Measurements from ENCODE around the gene ADGRG2. TPM values are rescaled to one million over a fixed set of nuclear protein-coding genes. Genes with fewer than 3 reads are reported as not detected.

The ADGRG2 gene
- total and polyA plus RNA-seq, 3 donors from 2014 or later, result 5.0 to 17.2 (median 5.8) TPM

- H3K4me3 ChIP-seq, result no peak overlapping the region
- no peak for TF ChIP-seq POLR2A (IDR thresholded peaks at IDR 0.05)
- TF ChIP-seq, protein P1, sequence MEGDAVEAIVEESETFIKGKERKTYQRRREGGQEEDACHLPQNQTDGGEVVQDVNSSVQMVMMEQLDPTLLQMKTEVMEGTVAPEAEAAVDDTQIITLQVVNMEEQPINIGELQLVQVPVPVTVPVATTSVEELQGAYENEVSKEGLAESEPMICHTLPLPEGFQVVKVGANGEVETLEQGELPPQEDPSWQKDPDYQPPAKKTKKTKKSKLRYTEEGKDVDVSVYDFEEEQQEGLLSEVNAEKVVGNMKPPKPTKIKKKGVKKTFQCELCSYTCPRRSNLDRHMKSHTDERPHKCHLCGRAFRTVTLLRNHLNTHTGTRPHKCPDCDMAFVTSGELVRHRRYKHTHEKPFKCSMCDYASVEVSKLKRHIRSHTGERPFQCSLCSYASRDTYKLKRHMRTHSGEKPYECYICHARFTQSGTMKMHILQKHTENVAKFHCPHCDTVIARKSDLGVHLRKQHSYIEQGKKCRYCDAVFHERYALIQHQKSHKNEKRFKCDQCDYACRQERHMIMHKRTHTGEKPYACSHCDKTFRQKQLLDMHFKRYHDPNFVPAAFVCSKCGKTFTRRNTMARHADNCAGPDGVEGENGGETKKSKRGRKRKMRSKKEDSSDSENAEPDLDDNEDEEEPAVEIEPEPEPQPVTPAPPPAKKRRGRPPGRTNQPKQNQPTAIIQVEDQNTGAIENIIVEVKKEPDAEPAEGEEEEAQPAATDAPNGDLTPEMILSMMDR (IDR thresholded peaks at IDR 0.05), result no peak
- no peaks in the 10 kb centered on the region for H3K27me3 ChIP-seq
- H3K27ac ChIP-seq, result no peak overlapping the region
- no peaks in the 10 kb centered on the region for H3K36me3 ChIP-seq (ENCODE audit: low read depth, missing control alignments)
- no peaks in the 10 kb centered on the region for H3K9me3 ChIP-seq
- 75 to 83% methylated on average over 3 of the region's 3 CpGs for WGBS, 2 donors
- intact Hi-C loops (cut with DNase I; ENCODE audit: low total_unique reads), result no loop called here
- DNase-seq, result no peak
- no peaks in the 10 kb centered on the region for H3K4me1 ChIP-seq
These were observed 127.6 kb downstream of the ADGRG2 start for GRCh38 chrX:18994713-18995112.

GRCh38 chrX:18992829-18993228 is 129.4 kb downstream of the ADGRG2 start:
- H3K4me3 ChIP-seq, result no peak overlapping the region
- H3K36me3 ChIP-seq (ENCODE audit: low read depth, missing control alignments), result no peaks in the 10 kb centered on the region
- no peaks in the 10 kb centered on the region for H3K27me3 ChIP-seq
- no peaks in the 10 kb centered on the region for H3K4me1 ChIP-seq
- no peak for DNase-seq
- WGBS, 2 donors, result 93 to 99% methylated on average over 7 of the region's 7 CpGs
- intact Hi-C loops (cut with DNase I; ENCODE audit: low total_unique reads), result no loop called here
- TF ChIP-seq, protein P1 (IDR thresholded peaks at IDR 0.05), result no peak
- no peak for TF ChIP-seq POLR2A (IDR thresholded peaks at IDR 0.05)
- H3K27ac ChIP-seq, result no peak overlapping the region
- no peaks in the 10 kb centered on the region for H3K9me3 ChIP-seq

DNA sequence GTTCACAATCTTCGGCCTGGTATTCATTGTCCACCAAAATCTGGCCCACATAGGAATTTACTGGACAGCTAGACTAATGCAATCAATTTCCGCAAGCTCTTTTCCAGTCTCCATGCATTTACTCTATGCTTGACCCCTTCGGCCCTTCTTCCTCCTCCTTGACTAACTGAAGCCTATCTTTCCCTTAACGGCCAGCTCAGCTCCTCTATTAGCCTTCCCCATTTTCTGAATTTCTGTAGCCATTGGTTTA is 137.2 kb downstream of the ADGRG2 start:
- peak overlapping the region; percentile 69 to 76 for H3K4me3 ChIP-seq
- no peak for DNase-seq
- no peaks in the 10 kb centered on the region for H3K4me1 ChIP-seq
- TF ChIP-seq, protein P1 (IDR thresholded peaks at IDR 0.05), result no peak
- TF ChIP-seq POLR2A (IDR thresholded peaks at IDR 0.05), result no peak
- WGBS, 2 donors, result 0 to 14% methylated on average over 4 of the region's 4 CpGs
- intact Hi-C loops (cut with DNase I; ENCODE audit: low total_unique reads), result no loop called here
- H3K27ac ChIP-seq, result peak overlapping the region; percentile 86 to 89
- H3K9me3 ChIP-seq, result no peaks in the 10 kb centered on the region
- H3K27me3 ChIP-seq, result no peaks in the 10 kb centered on the region
- no peaks in the 10 kb centered on the region for H3K36me3 ChIP-seq (ENCODE audit: low read depth, missing control alignments)

DNA sequence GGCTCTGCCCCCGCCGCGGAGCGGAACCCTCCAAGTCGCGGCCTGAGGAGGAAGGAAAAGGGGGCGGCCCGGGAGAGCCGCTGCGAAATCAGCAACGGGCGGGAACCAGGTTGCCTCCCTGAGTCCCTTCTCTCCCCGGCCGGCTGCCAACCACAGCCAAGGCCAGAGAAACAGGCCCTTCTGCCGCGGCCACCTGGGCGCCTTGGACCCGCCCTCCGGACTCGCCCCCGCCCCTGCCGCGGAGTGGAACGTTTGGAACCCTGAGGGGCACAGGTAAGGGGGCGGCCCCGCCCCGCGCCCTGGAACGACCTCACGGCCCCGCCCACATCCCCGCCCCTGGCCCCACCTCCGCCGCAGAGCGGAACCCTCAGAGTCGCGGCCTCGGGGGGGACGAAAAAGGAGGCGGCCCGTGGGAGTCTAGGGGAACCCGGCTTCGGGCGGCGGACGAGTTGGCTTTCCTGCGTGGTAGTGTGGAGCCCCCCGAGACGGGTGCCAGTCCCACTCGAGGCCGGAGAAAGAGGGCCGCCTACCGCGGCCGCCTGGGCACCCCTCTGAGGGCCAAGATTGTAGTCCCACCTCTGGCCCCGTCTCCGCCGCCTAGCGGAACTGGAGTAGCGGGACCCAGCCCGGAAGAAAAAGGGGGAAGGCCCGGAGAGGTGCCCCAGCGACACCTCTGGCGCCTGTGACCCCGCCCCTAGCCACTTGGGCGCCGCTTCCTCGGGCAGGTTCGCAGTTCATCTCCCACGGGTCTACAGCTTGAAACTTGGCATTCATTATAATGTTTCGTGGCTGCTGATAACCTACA is 137.7 kb downstream of the ADGRG2 start:
- 1 to 5% methylated on average over 4 to 26 of the region's 71 CpGs for WGBS, 2 donors
- TF ChIP-seq POLR2A (IDR thresholded peaks at IDR 0.05), result no peak
- TF ChIP-seq, protein P1 (IDR thresholded peaks at IDR 0.05), result peak; percentile 30 to 51 (median 44)
- H3K27me3 ChIP-seq, result no peaks in the 10 kb centered on the region
- H3K27ac ChIP-seq, result peak overlapping the region; percentile 86 to 89
- no peaks in the 10 kb centered on the region for H3K36me3 ChIP-seq (ENCODE audit: low read depth, missing control alignments)
- peak; percentile 87 for DNase-seq
- H3K4me3 ChIP-seq, result peak overlapping the region; percentile 69 to 76
- no peaks in the 10 kb centered on the region for H3K4me1 ChIP-seq
- no peaks in the 10 kb centered on the region for H3K9me3 ChIP-seq
- intact Hi-C loops (cut with DNase I; ENCODE audit: low total_unique reads), result no loop called here

Data from testis (tissue), 3 donors.